Measurements from ENCODE around the gene NUTM1.

Gene NUTM1

GRCh38 chr15:34330279-34330678 lies 12.8 kb upstream of the NUTM1 start:
- no peak for DNase-seq (ENCODE audit: low read depth)
- TF ChIP-seq, protein P1, sequence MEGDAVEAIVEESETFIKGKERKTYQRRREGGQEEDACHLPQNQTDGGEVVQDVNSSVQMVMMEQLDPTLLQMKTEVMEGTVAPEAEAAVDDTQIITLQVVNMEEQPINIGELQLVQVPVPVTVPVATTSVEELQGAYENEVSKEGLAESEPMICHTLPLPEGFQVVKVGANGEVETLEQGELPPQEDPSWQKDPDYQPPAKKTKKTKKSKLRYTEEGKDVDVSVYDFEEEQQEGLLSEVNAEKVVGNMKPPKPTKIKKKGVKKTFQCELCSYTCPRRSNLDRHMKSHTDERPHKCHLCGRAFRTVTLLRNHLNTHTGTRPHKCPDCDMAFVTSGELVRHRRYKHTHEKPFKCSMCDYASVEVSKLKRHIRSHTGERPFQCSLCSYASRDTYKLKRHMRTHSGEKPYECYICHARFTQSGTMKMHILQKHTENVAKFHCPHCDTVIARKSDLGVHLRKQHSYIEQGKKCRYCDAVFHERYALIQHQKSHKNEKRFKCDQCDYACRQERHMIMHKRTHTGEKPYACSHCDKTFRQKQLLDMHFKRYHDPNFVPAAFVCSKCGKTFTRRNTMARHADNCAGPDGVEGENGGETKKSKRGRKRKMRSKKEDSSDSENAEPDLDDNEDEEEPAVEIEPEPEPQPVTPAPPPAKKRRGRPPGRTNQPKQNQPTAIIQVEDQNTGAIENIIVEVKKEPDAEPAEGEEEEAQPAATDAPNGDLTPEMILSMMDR (conservative IDR thresholded peaks at IDR 0.05; ENCODE audit: control insufficient read depth, insufficient read depth, low read depth, low read length) = no peak
- H3K4me3 ChIP-seq (ENCODE audit: control insufficient read depth, low read depth, low read length) = no peak overlapping the region

DNA sequence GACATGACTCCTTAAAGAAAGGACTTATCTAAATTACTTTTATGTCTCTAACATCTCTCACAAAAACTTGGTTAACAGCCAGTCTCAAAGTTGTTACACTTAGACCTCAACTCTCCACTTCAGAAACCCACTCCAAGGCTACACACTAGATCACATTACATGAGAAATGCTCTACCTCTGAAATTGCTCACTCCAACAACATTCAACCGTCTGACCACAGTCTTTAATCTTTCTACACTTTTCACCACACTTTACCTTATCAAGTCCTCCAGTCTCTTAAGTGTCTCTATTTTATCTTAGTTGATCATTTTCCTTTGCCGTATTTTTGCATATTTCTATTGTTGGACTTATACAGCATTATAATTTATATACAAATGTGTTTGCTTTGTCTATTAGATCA lies 11.3 kb upstream of the NUTM1 start:
- DNase-seq (ENCODE audit: low read depth) = no peak

GRCh38 chr15:34332553-34333120 lies 10.5 kb upstream of the NUTM1 start:
- TF ChIP-seq, protein P1 (conservative IDR thresholded peaks at IDR 0.05; ENCODE audit: control insufficient read depth, insufficient read depth, low read depth, low read length) = no peak
- H3K4me3 ChIP-seq (ENCODE audit: control insufficient read depth, low read depth, low read length) = no peak overlapping the region
- no peak for DNase-seq (ENCODE audit: low read depth)

More for the DNA sequence above, 11.3 kb upstream of the NUTM1 start:
- H3K4me3 ChIP-seq (ENCODE audit: control insufficient read depth, low read depth, low read length) = no peak overlapping the region
- TF ChIP-seq, protein P1 (conservative IDR thresholded peaks at IDR 0.05; ENCODE audit: control insufficient read depth, insufficient read depth, low read depth, low read length) = no peak

DNA sequence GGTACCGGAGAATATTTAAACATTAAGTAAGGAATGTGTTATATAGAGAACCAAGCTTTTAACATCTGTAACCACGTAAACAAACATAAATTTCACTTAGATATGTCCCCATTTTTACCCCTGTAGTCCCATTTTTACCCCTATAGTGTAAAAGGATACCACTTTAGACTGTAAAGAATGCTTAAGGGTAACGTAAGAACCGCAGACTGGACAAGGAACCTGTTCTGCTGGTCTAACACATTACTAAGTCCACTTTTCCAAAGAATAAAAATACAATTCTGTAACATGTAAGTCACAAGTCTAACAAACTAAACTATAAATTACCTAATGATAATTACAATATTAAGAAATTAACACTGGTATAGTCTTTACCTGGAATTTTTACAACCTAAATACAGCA lies 8.4 kb upstream of the NUTM1 start:
- H3K4me3 ChIP-seq (ENCODE audit: control insufficient read depth, low read depth, low read length) = no peak overlapping the region
- TF ChIP-seq, protein P1 (conservative IDR thresholded peaks at IDR 0.05; ENCODE audit: control insufficient read depth, insufficient read depth, low read depth, low read length) = no peak
- DNase-seq (ENCODE audit: low read depth) = no peak

GRCh38 chr15:34335176-34336032 lies 7.7 kb upstream of the NUTM1 start:
- TF ChIP-seq, protein P1 (conservative IDR thresholded peaks at IDR 0.05; ENCODE audit: control insufficient read depth, insufficient read depth, low read depth, low read length) = no peak
- peak; percentile 38 for DNase-seq (ENCODE audit: low read depth)
- no peak overlapping the region for H3K4me3 ChIP-seq (ENCODE audit: control insufficient read depth, low read depth, low read length)

DNA sequence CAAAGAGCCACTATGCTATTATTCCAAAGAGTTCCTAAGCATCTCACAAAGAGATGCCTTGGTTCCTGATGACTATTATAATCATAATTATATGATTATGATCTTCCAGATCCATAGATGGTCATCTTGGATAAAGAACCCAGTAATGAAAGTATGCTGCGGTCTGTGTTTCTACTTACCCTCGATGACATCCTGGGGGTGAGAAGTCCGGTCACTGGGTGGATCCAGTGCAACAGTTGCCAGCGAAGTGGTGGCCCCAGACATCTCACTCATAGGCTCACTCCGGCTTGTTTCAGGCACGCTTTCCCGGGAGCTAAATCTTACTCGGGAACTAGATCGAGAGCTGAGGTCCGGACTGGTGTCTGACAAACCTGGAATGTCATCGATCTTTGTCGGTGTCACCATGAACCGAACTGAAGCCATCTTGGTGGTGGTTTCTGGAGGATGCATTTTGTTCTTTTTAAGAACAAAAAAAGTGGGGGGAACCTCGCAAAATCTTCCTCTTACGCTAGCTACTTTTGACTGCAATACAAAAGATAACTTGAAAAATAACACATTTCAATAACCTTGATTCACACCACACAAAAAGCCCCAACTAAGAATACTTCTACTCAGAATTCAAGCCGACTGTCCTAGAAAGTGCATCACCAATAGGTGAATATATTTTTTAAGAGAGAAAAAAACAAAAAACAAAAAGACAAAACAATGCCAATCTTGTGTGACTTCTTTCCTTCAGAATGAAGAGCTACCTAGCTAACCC lies 6.7 kb upstream of the NUTM1 start:
- TF ChIP-seq, protein P1 (conservative IDR thresholded peaks at IDR 0.05; ENCODE audit: control insufficient read depth, insufficient read depth, low read depth, low read length) = no peak
- no peak for DNase-seq (ENCODE audit: low read depth)
- no peak overlapping the region for H3K4me3 ChIP-seq (ENCODE audit: control insufficient read depth, low read depth, low read length)
